Keratinocyte (primary cell): ENCODE results near the gene STON2. TPM values are rescaled to one million over a fixed set of nuclear protein-coding genes. Genes with fewer than 3 reads are reported as not detected.

Experiments used
- DNase-seq: peaks from one replicate; pipeline ENCODE4 v3.0.0-alpha.2; 2011; ENCODE audit warnings: low read depth, missing footprints, low spot score
- FAIRE-seq: peaks from 2 replicates; lab custom pipeline; 2011; peaks lifted over from hg19 to GRCh38; lab: Jason Lieb, UNC
- H2AFZ ChIP-seq: 2 replicates; pipeline ENCODE4 v1.6.0; 2012; ENCODE audit warnings: low read length, control low read depth, inconsistent platforms; ENCODE audit not compliant: control insufficient read depth
- H3K27ac ChIP-seq: 2 replicates; pipeline ENCODE4 v1.5.1; 2011; ENCODE audit warnings: low read length; ENCODE audit not compliant: control insufficient read depth, insufficient read depth
- H3K27me3 ChIP-seq: 3 replicates; pipeline ENCODE4 v1.6.0; 2011; ENCODE audit warnings: low read length; ENCODE audit not compliant: control insufficient read depth, insufficient read depth; ENCODE audit errors: extremely low read depth
- H3K36me3 ChIP-seq, 2 experiments: 2 replicates in 1 of 2; 3 replicates in 1 of 2; pipeline ENCODE4 v1.5.1; 2011; ENCODE audit warnings: low read length in 2 of 2, mild to moderate bottlenecking in 1 of 2; ENCODE audit not compliant: control insufficient read depth in 2 of 2, insufficient read depth in 2 of 2; ENCODE audit errors: extremely low read depth in 1 of 2
- H3K4me1 ChIP-seq: 3 replicates; pipeline ENCODE4 v1.5.1; 2011; ENCODE audit warnings: low read length; ENCODE audit not compliant: control insufficient read depth, insufficient read depth; ENCODE audit errors: extremely low read depth
- H3K4me2 ChIP-seq: 3 replicates; pipeline ENCODE4 v1.6.0; 2011; ENCODE audit warnings: low read depth, low read length; ENCODE audit not compliant: control insufficient read depth, insufficient read depth; ENCODE audit errors: extremely low read depth
- H3K4me3 ChIP-seq, 3 experiments: fragments of 200-600 bp in 1 of 3; sonication (generic) in 1 of 3; 2 replicates in 2 of 3; 3 replicates in 1 of 3; pipeline ENCODE4 v1.5.1; 2011 to 2016; ENCODE audit warnings: low read length in 3 of 3, mild to moderate bottlenecking in 3 of 3, control low read depth in 2 of 3, inconsistent platforms in 1 of 3, low read depth in 1 of 3, mixed read lengths in 1 of 3, mixed run types in 1 of 3, moderate library complexity in 1 of 3; ENCODE audit not compliant: control insufficient read depth in 2 of 3, insufficient read depth in 2 of 3; ENCODE audit errors: extremely low read depth in 1 of 3
- H3K79me2 ChIP-seq: 2 replicates; pipeline ENCODE4 v1.6.0; 2012; ENCODE audit warnings: low read length; ENCODE audit not compliant: control insufficient read depth, insufficient read depth
- H3K9ac ChIP-seq: 3 replicates; pipeline ENCODE4 v1.6.0; 2011; ENCODE audit warnings: low read length; ENCODE audit not compliant: control insufficient read depth, insufficient read depth; ENCODE audit errors: extremely low read depth
- H3K9me1 ChIP-seq: 3 replicates; pipeline ENCODE4 v1.6.0; 2011; ENCODE audit warnings: low read length; ENCODE audit not compliant: control insufficient read depth, insufficient read depth; ENCODE audit errors: extremely low read depth
- H3K9me3 ChIP-seq: 2 replicates; pipeline ENCODE4 v1.5.1; 2012; ENCODE audit warnings: low read depth, low read length; ENCODE audit not compliant: control insufficient read depth
- H4K20me1 ChIP-seq: 3 replicates; pipeline ENCODE4 v1.6.0; 2011; ENCODE audit warnings: low read length; ENCODE audit not compliant: control insufficient read depth, insufficient read depth; ENCODE audit errors: extremely low read depth
- CTCF ChIP-seq, 3 experiments: IDR thresholded peaks in 1 of 3; conservative IDR thresholded peaks in 1 of 3; optimal IDR thresholded peaks in 1 of 3; 2 replicates in 2 of 3; 3 replicates in 1 of 3; pipeline versions ENCODE3 to v1.5.1; 2011; ENCODE audit warnings: low read length in 3 of 3, mild to moderate bottlenecking in 3 of 3, moderate library complexity in 2 of 3, control low read depth in 1 of 3, inconsistent platforms in 1 of 3; ENCODE audit not compliant: insufficient read depth in 2 of 3; ENCODE audit errors: extremely low read depth in 1 of 3
- EZH2 ChIP-seq: IDR thresholded peaks from one replicate; pipeline ENCODE4 v1.6.1; 2012; ENCODE audit warnings: inconsistent platforms, mild to moderate bottlenecking, low read length, moderate library complexity
- dilution Hi-C: fragments of 300-500 bp; cut with MboI; formaldehyde crosslinking; loops from one replicate; pipeline ENCODE4 v1.7.0; 2020; ENCODE audit warnings: low sequenced_read_pairs; ENCODE audit not compliant: extremely low pct_ligation_motif_present
- polyA plus RNA-seq, 5 experiments: library from polyadenylated mRNA; depleted of rRNA in 3 of 5; stranded (reverse) in 3 of 5; stranded (forward) in 1 of 5; unstranded in 1 of 5; fragments of >200 nt; gene quantifications; 1 replicate in 1 of 5; 2 replicates in 3 of 5; 3 replicates in 1 of 5; pipeline versions ENCODE4 v1.2.1 to v1.2.3, GENCODE V29; 2011 to 2012; ENCODE audit warnings: missing spikeins in 2 of 5, low read depth in 1 of 5, low replicate concordance in 1 of 5

Gene STON2
- polyA plus RNA-seq, 1 donor (not counting 4 experiments of a cell fraction or from before 2014, with no cell fraction given): 82.3 TPM

DNA sequence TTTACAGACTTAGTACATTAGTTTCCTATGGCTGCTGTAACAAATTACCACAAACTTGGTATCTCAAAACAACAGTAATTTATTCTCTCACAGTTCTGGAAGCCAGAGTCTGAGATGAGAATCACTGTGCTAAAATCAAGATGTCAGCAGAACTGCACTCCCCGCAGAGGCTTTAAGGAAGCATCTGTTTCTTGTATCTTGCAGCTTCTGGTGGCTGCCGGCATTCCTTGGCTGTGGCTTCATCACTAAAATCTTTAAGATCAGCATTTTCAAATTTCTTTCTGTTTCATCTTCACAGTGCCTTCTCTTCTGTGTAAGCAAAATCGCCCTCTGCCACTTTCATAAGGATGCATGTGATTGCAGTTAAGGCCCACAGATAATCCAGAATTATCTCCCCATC, 9.4 kb downstream of the STON2 start:
- Histone ChIP-seq H3K36me3 (peaks cover 1 to 3% of the 10 kb centered on the region in 2 experiments), H3K9ac (no peak overlapping the region), H2AFZ (no peak overlapping the region), H3K4me1 (peaks cover 19% of the 10 kb centered on the region), H3K9me3 (no peaks in the 10 kb centered on the region), H3K9me1 (no peaks in the 10 kb centered on the region), H3K79me2 (no peaks in the 10 kb centered on the region), H3K27me3 (no peaks in the 10 kb centered on the region), H4K20me1 (no peaks in the 10 kb centered on the region), H3K4me3 (no peak overlapping the region), H3K27ac (no peak overlapping the region), H3K4me2 (no peak overlapping the region)
- TF ChIP-seq CTCF (optimal IDR thresholded peaks at IDR 0.05 in 1 of 3, IDR thresholded peaks at IDR 0.05 in 1 of 3, conservative IDR thresholded peaks at IDR 0.05 in 1 of 3; ENCODE audit: extremely low read depth in 1 of 3, insufficient read depth in 2 of 3, low read length in 3 of 3): no peak
- no peak for FAIRE-seq
- DNase-seq: no peak
- dilution Hi-C loops: no loop called here

GRCh38 chr14:81388336-81388735, 11.8 kb downstream of the STON2 start:
- no peaks in the 10 kb centered on the region for H3K9me1 ChIP-seq
- no peak overlapping the region for H3K27ac ChIP-seq
- no peaks in the 10 kb centered on the region for H3K9me3 ChIP-seq
- no peaks in the 10 kb centered on the region for H3K79me2 ChIP-seq
- H3K36me3 ChIP-seq: no peaks in the 10 kb centered on the region
- no peak for TF ChIP-seq EZH2
- no peak for TF ChIP-seq CTCF (optimal IDR thresholded peaks at IDR 0.05 in 1 of 3, IDR thresholded peaks at IDR 0.05 in 1 of 3, conservative IDR thresholded peaks at IDR 0.05 in 1 of 3; ENCODE audit: extremely low read depth in 1 of 3, insufficient read depth in 2 of 3, low read length in 3 of 3)
- DNase-seq: no peak
- no peaks in the 10 kb centered on the region for H4K20me1 ChIP-seq
- no peak overlapping the region for H2AFZ ChIP-seq
- no peak overlapping the region for H3K9ac ChIP-seq
- dilution Hi-C loops: no loop called here
- H3K27me3 ChIP-seq: no peaks in the 10 kb centered on the region
- peaks cover 13% of the 10 kb centered on the region for H3K4me1 ChIP-seq
- no peak overlapping the region for H3K4me2 ChIP-seq
- H3K4me3 ChIP-seq: no peak overlapping the region
- no peak for FAIRE-seq
